GM12892 (cell line): ENCODE data around the gene SLC4A2.

Experiments
- POLR2A ChIP-seq: IDR thresholded peaks from 2 replicates; pipeline ENCODE4 v1.6.1; 2011; ENCODE audit warnings: low read depth, low read length, control low read depth
- POLR2AphosphoS5 ChIP-seq: IDR thresholded peaks from 2 replicates; pipeline ENCODE4 v1.6.1; 2011; ENCODE audit warnings: low read depth, low read length, control low read depth
- TAF1 ChIP-seq: IDR thresholded peaks from 2 replicates; pipeline ENCODE4 v1.6.1; 2011; ENCODE audit warnings: low read depth, mild to moderate bottlenecking, control low read depth, low read length, borderline replicate concordance

DNA sequence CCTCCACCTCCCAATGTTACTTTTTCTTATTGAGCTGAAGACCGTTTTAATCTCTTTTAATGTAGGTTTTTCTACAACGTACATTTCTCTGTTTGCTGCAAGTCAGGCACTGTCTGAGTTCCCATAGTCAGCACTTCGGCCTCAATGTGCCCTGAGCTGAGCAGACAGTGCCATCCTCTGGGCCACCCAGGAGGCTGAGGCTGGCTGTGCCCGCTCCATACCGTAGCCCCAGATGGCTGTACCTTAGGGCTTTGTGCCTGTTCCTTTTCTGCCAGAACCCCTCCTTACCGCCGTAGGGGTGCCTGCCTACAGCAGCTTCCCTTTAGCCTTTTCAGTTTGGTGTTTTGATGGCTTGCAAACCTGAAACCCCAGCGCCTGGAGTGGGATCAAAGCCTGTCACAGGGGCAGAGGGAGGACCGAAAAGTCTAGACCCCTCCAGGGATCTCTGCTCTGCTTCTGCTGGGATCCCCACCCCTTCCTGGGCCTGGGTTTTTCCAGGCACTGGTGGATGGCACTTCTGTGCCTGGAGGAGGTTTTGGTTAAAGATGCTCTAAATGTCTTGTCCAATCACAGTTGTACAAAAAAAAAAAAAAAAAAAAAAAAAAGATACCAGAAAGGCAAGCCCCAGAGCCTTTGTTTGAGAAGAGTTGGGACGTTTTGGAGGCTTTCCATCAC lies 35.9 kb downstream of the SLC4A2 start:
- TF ChIP-seq TAF1 (no peak), POLR2AphosphoS5 (no peak), POLR2A (no peak)
